Epithelial cell of esophagus (primary cell): Measurements from ENCODE around the gene ANO1.

Experiments
- DNase-seq: peaks from one replicate; pipeline ENCODE4 v3.0.0; 2010; ENCODE audit warnings: low read depth
- H3K4me3 ChIP-seq: 2 replicates; pipeline ENCODE4 v1.5.1; 2011; ENCODE audit warnings: mild to moderate bottlenecking, low read length, control low read depth
- CTCF ChIP-seq: IDR thresholded peaks from 2 replicates; pipeline ENCODE4 v1.5.1; 2011; ENCODE audit warnings: low read depth, mild to moderate bottlenecking, low read length, control low read depth, inconsistent platforms; ENCODE audit not compliant: insufficient read depth; ENCODE audit errors: missing control alignments

The ANO1 gene

GRCh38 chr11:70107756-70108155 lies 29.6 kb downstream of the ANO1 start:
- no peak overlapping the region for H3K4me3 ChIP-seq
- DNase-seq: no peak
- no peak for TF ChIP-seq CTCF

GRCh38 chr11:70108250-70108649 lies 30.1 kb downstream of the ANO1 start:
- TF ChIP-seq CTCF: no peak
- DNase-seq: peak; percentile 23

GRCh38 chr11:70109006-70109405 lies 30.9 kb downstream of the ANO1 start:
- no peak for DNase-seq
- TF ChIP-seq CTCF: no peak
- no peak overlapping the region for H3K4me3 ChIP-seq

More at GRCh38 chr11:70108250-70108649, 30.1 kb downstream of the ANO1 start:
- no peak overlapping the region for H3K4me3 ChIP-seq

- no peak overlapping the region for H3K4me3 ChIP-seq
- DNase-seq: no peak
- no peak for TF ChIP-seq CTCF
Observed at GRCh38 chr11:70109903-70110302, 31.8 kb downstream of the ANO1 start.

- no peak for DNase-seq
- no peak for TF ChIP-seq CTCF
- no peak overlapping the region for H3K4me3 ChIP-seq
Observed at GRCh38 chr11:70110538-70111055, 32.5 kb downstream of the ANO1 start.

- no peak for TF ChIP-seq CTCF
- DNase-seq: no peak
- H3K4me3 ChIP-seq: no peak overlapping the region
Observed at GRCh38 chr11:70111269-70112016, 33.3 kb downstream of the ANO1 start.

- H3K4me3 ChIP-seq: no peak overlapping the region
- TF ChIP-seq CTCF: no peak
- DNase-seq: no peak
Observed at GRCh38 chr11:70112017-70112434, 33.9 kb downstream of the ANO1 start.
